ENCODE data around the gene SBNO2.
"Not testable (repeated sequence)": the region's sequence is repeated elsewhere in the genome, so short reads cannot be mapped to it uniquely, and the experiment has no call there.

SBNO2 gene

DNA sequence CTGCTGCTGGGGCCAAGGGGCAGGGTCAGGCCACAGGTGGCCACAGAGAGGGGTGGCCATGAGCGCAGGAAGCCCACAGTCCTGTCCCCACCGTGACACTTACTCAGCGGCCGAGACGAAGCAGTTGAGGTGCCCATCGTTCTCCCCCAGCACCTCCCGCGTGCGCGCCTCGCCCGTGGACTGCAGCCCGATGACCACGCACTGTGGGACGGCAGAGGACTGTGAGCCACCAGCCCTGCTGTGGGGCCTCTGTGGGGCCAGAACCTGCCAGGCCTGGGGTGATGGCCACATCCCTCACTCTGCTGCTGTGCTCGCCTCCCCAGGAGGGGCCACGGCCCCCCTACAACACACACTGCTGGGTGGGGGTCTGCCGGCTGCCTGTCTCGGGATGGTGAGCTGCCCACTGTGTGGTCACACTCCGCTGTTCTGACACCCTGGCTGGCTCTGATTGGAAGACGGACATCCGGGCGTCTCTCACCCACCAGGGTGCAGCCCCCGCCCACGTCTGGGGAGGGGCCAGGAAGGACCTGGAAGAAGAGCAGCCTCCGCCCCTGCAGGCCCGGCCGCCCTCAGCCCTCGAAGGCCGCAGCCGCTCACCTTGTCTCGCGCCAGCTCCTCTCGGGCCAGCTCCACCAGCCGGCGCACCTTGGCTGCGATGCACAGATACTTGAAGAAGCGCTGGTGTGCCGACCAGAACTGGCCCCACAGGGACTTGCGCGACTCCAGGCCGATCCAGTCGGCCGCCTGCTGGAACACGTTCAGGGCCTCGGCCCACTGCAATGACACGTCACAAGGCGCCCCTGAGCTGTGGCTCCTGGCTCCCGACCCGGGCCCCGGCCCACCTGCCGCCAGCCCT, 57.1 kb downstream of the SBNO2 start:
- TF ChIP-seq BACH2 (CRISPR knock-in tag; IDR thresholded peaks at IDR 0.05; ENCODE audit: borderline replicate concordance), result no peak
- TF ChIP-seq, protein P1, sequence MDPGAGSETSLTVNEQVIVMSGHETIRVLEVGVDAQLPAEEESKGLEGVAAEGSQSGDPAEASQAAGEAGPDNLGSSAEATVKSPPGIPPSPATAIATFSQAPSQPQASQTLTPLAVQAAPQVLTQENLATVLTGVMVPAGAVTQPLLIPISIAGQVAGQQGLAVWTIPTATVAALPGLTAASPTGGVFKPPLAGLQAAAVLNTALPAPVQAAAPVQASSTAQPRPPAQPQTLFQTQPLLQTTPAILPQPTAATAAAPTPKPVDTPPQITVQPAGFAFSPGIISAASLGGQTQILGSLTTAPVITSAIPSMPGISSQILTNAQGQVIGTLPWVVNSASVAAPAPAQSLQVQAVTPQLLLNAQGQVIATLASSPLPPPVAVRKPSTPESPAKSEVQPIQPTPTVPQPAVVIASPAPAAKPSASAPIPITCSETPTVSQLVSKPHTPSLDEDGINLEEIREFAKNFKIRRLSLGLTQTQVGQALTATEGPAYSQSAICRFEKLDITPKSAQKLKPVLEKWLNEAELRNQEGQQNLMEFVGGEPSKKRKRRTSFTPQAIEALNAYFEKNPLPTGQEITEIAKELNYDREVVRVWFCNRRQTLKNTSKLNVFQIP (CRISPR knock-in tag; IDR thresholded peaks at IDR 0.05; ENCODE audit: borderline replicate concordance, low read depth), result no peak
- TF ChIP-seq CSDC2 (CRISPR knock-in tag; IDR thresholded peaks at IDR 0.05), result no peak
- TF ChIP-seq, protein P2, sequence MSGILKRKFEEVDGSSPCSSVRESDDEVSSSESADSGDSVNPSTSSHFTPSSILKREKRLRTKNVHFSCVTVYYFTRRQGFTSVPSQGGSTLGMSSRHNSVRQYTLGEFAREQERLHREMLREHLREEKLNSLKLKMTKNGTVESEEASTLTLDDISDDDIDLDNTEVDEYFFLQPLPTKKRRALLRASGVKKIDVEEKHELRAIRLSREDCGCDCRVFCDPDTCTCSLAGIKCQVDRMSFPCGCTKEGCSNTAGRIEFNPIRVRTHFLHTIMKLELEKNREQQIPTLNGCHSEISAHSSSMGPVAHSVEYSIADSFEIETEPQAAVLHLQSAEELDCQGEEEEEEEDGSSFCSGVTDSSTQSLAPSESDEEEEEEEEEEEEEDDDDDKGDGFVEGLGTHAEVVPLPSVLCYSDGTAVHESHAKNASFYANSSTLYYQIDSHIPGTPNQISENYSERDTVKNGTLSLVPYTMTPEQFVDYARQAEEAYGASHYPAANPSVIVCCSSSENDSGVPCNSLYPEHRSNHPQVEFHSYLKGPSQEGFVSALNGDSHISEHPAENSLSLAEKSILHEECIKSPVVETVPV (CRISPR knock-in tag; IDR thresholded peaks at IDR 0.05), result no peak
- ATAC-seq, result no peak

DNA sequence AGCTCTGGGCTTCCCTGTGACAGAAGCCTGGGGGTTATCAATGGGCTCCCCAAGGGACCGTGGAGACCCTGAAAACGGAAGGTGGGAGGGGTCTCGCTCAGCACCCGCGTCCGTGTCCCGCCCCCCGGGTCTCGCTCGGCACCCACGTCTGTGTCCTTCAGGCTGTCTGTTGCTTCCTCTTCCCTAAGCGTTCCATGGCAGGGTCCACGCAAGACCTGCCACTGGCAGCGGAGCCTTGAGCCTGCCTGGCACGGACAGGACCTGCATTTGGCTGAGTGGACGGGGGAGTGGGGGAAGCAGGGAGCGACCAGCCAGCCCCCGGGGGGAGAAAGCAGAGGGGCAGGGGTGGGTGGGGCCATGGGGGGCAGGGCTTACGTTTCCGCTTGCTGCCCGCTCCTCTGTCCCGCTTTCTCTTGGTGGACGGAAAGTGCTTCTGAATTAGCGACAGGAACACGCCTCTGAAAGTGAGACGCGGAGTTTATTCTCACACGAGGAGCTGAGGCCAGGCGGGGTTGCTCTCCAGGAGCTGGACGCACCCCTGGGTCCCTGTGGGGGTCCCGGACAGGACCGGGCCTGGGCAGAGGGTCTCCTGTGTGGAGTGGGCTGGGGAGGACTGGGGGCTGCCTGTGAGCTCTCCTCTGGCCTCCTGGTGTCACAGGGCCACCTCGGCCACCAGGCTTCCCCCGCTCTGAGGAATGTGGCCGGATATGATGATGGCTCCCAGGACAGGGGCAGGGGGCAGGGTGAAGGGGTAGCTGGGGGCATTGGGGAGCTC, 58.2 kb downstream of the SBNO2 start:
- no peak for TF ChIP-seq GLIS3 (CRISPR knock-in tag; IDR thresholded peaks at IDR 0.05)
- TF ChIP-seq, protein P2 (CRISPR knock-in tag; IDR thresholded peaks at IDR 0.05), result no peak
- TF ChIP-seq BACH2 (CRISPR knock-in tag; IDR thresholded peaks at IDR 0.05; ENCODE audit: borderline replicate concordance), result no peak
- TF ChIP-seq ZNF8 (CRISPR knock-in tag; IDR thresholded peaks at IDR 0.05), result no peak
- no peak for TF ChIP-seq ISL1 (CRISPR knock-in tag; IDR thresholded peaks at IDR 0.05)
- TF ChIP-seq, protein P3, sequence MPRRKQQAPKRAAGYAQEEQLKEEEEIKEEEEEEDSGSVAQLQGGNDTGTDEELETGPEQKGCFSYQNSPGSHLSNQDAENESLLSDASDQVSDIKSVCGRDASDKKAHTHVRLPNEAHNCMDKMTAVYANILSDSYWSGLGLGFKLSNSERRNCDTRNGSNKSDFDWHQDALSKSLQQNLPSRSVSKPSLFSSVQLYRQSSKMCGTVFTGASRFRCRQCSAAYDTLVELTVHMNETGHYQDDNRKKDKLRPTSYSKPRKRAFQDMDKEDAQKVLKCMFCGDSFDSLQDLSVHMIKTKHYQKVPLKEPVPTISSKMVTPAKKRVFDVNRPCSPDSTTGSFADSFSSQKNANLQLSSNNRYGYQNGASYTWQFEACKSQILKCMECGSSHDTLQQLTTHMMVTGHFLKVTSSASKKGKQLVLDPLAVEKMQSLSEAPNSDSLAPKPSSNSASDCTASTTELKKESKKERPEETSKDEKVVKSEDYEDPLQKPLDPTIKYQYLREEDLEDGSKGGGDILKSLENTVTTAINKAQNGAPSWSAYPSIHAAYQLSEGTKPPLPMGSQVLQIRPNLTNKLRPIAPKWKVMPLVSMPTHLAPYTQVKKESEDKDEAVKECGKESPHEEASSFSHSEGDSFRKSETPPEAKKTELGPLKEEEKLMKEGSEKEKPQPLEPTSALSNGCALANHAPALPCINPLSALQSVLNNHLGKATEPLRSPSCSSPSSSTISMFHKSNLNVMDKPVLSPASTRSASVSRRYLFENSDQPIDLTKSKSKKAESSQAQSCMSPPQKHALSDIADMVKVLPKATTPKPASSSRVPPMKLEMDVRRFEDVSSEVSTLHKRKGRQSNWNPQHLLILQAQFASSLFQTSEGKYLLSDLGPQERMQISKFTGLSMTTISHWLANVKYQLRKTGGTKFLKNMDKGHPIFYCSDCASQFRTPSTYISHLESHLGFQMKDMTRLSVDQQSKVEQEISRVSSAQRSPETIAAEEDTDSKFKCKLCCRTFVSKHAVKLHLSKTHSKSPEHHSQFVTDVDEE (CRISPR knock-in tag; IDR thresholded peaks at IDR 0.05), result no peak
- no peak for ATAC-seq

DNA sequence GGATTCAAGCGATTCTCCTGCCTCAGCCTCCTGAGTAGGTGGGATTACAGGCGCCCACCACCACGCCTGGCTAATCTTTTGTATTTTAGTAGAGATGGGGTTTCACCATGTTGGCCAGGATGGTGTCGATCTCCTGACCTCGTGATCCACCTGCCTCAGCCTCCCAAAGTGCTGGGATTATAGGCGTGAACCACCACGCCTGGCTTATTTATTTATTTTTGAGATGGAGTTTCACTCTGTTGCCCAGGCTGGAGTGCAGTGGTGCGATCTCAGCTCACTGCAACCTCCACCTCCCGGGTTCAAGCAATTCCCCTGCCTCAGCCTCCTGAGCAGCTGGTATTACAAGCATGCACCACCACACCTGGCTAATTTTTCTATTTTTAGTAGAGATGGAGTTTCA, 59.3 kb downstream of the SBNO2 start:
- ATAC-seq, result not testable (repeated sequence)

DNA sequence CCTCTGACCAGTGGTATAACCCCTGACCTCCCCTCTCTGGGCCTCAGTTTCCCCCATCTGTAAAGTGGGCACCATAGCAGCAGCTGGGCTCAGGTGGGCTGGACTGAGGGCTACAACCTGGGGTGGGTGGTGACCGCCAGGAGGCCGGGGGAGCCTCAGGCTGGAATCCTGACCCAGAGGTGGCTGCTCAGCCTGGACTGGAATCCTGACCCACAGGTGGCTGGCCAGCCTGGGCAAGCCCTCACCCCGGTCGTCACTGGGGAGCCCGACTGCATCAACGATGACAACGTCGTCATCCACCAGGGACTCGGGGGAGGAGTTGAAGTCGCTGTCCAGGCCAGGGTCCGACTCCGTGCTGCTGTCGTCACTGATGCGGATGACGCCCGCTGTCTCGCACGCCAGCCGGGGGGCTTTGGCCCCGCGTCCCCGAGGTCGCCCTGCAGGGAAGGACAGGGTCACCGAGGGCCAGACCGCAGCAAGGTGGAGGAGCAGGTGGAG, 60.0 kb downstream of the SBNO2 start:
- TF ChIP-seq, protein P2 (CRISPR knock-in tag; IDR thresholded peaks at IDR 0.05), result no peak
- no peak for TF ChIP-seq OSR1 (CRISPR knock-in tag; IDR thresholded peaks at IDR 0.05)
- ATAC-seq, result no peak

DNA sequence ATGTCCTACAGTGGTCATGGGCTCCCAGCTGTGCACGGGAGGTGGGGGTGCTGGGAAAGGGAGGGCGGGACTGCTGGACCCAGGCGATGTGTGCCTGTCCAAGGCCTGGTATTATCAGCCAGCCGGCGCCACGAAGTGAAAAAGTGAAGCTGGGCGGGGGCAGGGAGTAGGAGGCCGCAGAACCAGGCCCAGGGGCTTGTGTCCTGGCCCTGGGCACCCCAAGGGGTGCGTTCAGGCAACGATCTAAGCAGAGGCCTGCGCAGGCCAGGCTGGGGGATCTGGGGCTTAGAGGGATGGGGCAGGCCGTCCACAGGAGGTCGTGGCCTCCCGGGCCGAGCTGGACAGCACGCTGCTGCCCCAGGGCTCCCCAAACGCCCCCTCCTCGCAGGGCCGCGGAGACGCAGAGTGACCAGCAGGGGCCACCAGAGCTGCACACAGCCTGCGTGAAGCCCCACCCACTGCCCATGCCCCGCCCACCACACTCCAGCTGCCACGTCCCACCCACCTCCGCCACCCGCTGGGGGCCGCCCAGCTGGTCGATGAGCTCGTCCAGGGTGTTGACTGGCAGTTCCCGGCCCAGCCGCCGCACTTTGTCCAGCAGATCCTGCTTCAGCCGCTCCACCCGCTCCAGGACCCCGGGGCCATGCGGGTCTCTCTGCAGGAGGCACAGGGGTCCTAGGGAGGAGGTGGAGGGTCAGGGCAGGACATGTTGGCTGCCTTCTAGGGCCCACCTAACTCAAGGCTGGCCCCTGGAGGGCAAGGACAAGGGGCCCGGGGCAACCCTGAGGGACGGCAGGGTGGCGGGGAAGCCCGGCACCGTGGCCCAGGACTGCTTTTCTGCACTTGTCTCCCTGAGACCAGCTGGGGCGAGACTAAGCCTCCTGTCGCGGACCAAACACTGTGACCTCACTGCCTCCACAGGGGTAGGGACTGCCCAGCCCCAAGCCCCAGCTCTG, 60.8 kb downstream of the SBNO2 start:
- peak; percentile 84 for ATAC-seq
- TF ChIP-seq, protein P1 (CRISPR knock-in tag; IDR thresholded peaks at IDR 0.05; ENCODE audit: borderline replicate concordance, low read depth), result no peak
- no peak for TF ChIP-seq ZC3H10 (CRISPR knock-in tag; IDR thresholded peaks at IDR 0.05)
- no peak for TF ChIP-seq OSR1 (CRISPR knock-in tag; IDR thresholded peaks at IDR 0.05)
- TF ChIP-seq ZNF565 (CRISPR knock-in tag; conservative IDR thresholded peaks at IDR 0.05; ENCODE audit: low read depth), result no peak
- no peak for TF ChIP-seq ISL1 (CRISPR knock-in tag; IDR thresholded peaks at IDR 0.05)
- TF ChIP-seq, protein P4, sequence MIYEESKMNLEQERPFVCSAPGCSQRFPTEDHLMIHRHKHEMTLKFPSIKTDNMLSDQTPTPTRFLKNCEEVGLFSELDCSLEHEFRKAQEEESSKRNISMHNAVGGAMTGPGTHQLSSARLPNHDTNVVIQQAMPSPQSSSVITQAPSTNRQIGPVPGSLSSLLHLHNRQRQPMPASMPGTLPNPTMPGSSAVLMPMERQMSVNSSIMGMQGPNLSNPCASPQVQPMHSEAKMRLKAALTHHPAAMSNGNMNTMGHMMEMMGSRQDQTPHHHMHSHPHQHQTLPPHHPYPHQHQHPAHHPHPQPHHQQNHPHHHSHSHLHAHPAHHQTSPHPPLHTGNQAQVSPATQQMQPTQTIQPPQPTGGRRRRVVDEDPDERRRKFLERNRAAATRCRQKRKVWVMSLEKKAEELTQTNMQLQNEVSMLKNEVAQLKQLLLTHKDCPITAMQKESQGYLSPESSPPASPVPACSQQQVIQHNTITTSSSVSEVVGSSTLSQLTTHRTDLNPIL (CRISPR knock-in tag; IDR thresholded peaks at IDR 0.05; ENCODE audit: low read depth), result no peak
- no peak for TF ChIP-seq GLIS3 (CRISPR knock-in tag; IDR thresholded peaks at IDR 0.05)
- TF ChIP-seq BACH2 (CRISPR knock-in tag; IDR thresholded peaks at IDR 0.05; ENCODE audit: borderline replicate concordance), result no peak
- no peak for TF ChIP-seq ZNF70 (CRISPR knock-in tag; IDR thresholded peaks at IDR 0.05)
- TF ChIP-seq TCF4 (CRISPR knock-in tag; IDR thresholded peaks at IDR 0.05; ENCODE audit: borderline replicate concordance), result no peak
